Mononuclear cell (primary cell): ENCODE measurements around the gene EXOG. TPM values are rescaled to one million over a fixed set of nuclear protein-coding genes. Genes with fewer than 3 reads are reported as not detected.
A peak's percentile ranks its signal among the peaks of the same experiment; 100 is the strongest.

Experiments used
- H3K27me3 ChIP-seq: 2 replicates; pipeline ENCODE4 v1.6.0; 2011; ENCODE audit warnings: low read length, control low read depth; ENCODE audit not compliant: insufficient read depth
- H3K4me1 ChIP-seq: 2 replicates; pipeline ENCODE4 v1.5.1; 2011; ENCODE audit warnings: mild to moderate bottlenecking, low read length, control low read depth; ENCODE audit not compliant: insufficient read depth
- H3K4me3 ChIP-seq: 2 replicates; pipeline ENCODE4 v1.5.1; 2011; ENCODE audit warnings: mild to moderate bottlenecking, low read length, moderate library complexity
- H3K9me3 ChIP-seq: 2 replicates; pipeline ENCODE4 v1.5.1; 2011; ENCODE audit warnings: low read depth, mild to moderate bottlenecking, control low read depth, low read length
- total RNA-seq: library from RNA; depleted of rRNA; stranded (reverse); fragments of >200 nt; gene quantifications from one replicate; pipeline ENCODE4 v1.2.3, GENCODE V29; 2012

EXOG gene
- total RNA-seq, 1 donor = 13.3 TPM

DNA sequence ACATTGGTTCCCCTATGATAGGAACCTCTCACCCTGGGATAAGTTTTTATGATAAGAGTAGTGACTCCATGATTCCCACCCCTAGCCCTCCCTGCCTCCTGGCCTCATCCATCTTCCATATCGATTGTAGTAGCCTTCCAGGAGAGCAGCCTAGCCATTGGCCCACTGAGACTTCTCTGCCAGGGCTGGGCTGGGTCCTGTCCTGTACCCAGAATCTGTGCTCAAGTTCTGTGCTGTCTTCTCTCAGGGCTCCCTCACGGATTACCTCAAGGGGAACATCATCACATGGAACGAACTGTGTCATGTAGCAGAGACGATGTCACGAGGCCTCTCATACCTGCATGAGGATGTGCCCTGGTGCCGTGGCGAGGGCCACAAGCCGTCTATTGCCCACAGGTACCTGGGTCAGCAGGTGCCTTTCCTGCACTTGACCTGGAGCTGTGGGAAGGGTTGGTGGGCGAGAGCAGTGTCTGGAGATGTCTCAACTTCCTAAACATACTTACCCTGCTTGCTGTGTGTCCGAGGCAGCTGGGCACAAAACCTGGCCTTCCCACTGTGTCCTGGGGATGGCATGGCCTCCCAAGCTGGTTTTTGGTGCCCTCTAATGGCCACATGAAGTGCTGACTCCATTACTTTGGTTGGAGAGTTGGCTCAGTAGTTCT lies 16.6 kb upstream of the EXOG start:
- Histone ChIP-seq H3K4me3 (no peak overlapping the region), H3K9me3 (no peaks in the 10 kb centered on the region), H3K27me3 (no peaks in the 10 kb centered on the region), H3K4me1 (no peaks in the 10 kb centered on the region)

- H3K9me3 ChIP-seq = no peaks in the 10 kb centered on the region
Measured at GRCh38 chr3:38480093-38480445, 16.1 kb upstream of the EXOG start.

GRCh38 chr3:38480930-38481329 lies 15.2 kb upstream of the EXOG start:
- Histone ChIP-seq H3K4me1 (no peaks in the 10 kb centered on the region), H3K9me3 (no peaks in the 10 kb centered on the region), H3K27me3 (no peaks in the 10 kb centered on the region)

More at GRCh38 chr3:38480093-38480445, 16.1 kb upstream of the EXOG start:
- H3K27me3 ChIP-seq = no peaks in the 10 kb centered on the region
- no peaks in the 10 kb centered on the region for H3K4me1 ChIP-seq
- no peak overlapping the region for H3K4me3 ChIP-seq

DNA sequence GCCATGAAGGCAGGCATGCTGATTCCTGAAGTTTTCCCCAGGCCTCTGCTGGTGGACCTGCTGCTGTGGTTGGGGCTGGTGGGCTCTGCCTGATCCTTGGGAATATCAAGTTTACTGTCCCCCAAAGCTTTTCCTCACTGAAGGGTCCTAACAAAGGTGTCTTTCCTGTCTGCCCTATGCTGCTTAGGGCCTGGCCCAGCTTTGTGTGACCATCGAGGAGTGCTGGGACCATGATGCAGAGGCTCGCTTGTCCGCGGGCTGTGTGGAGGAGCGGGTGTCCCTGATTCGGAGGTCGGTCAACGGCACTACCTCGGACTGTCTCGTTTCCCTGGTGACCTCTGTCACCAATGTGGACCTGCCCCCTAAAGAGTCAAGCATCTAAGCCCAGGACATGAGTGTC lies 13.2 kb upstream of the EXOG start:
- no peak overlapping the region for H3K4me3 ChIP-seq
- H3K27me3 ChIP-seq = no peaks in the 10 kb centered on the region
- H3K9me3 ChIP-seq = no peaks in the 10 kb centered on the region
- no peaks in the 10 kb centered on the region for H3K4me1 ChIP-seq

More at GRCh38 chr3:38480930-38481329, 15.2 kb upstream of the EXOG start:
- H3K4me3 ChIP-seq = no peak overlapping the region

DNA sequence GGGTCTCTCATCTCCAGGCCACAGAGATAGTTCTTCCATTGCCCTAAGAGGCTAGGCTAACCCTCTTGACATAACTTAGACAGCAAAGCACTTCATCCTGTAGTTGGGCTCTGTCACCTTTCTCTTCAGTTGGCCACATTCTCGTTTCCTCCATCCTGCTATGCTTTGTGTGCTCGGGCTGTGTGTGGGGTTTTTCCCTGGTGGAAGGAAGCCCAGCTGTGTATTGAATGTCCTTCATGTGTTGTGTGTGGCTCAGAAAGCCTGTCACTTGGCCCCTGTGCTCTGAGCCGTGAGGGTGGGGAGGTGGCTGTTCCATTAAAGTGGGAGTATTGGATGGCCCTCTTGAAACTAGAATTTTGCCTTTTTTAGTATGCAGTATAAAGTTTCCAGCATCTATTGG lies 8.8 kb upstream of the EXOG start:
- H3K4me3 ChIP-seq = no peak overlapping the region
- no peaks in the 10 kb centered on the region for H3K27me3 ChIP-seq
- no peaks in the 10 kb centered on the region for H3K4me1 ChIP-seq
- H3K9me3 ChIP-seq = no peaks in the 10 kb centered on the region

DNA sequence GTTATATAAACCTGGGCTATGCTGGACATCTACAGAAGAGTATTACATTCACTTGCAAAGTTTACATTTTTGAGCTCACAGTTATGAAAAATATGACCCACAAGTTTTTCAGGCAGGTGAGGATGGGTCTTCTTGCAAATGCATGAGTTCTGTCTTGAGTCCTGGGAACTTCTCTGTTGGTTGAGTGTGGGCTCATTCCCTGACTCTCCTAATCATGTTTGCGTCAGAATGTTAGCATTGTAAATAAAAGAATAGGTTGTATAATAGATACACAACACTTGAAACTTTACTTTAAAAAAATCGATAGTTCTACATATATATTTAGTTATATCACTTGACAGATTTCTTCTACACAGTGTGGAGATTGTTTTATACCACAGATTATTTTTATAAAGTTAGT lies 7.2 kb upstream of the EXOG start:
- Histone ChIP-seq H3K27me3 (no peaks in the 10 kb centered on the region), H3K4me1 (no peaks in the 10 kb centered on the region), H3K4me3 (no peak overlapping the region), H3K9me3 (no peaks in the 10 kb centered on the region)

GRCh38 chr3:38489766-38490165 lies 6.4 kb upstream of the EXOG start:
- H3K4me3 ChIP-seq = no peak overlapping the region
- no peaks in the 10 kb centered on the region for H3K27me3 ChIP-seq
- H3K4me1 ChIP-seq = no peaks in the 10 kb centered on the region
- no peaks in the 10 kb centered on the region for H3K9me3 ChIP-seq

- no peak overlapping the region for H3K4me3 ChIP-seq
- no peaks in the 10 kb centered on the region for H3K9me3 ChIP-seq
- H3K4me1 ChIP-seq = no peaks in the 10 kb centered on the region
- H3K27me3 ChIP-seq = no peaks in the 10 kb centered on the region
Measured at GRCh38 chr3:38490281-38491030, 5.7 kb upstream of the EXOG start.

GRCh38 chr3:38491215-38491614 lies 4.9 kb upstream of the EXOG start:
- no peaks in the 10 kb centered on the region for H3K27me3 ChIP-seq
- H3K9me3 ChIP-seq = no peaks in the 10 kb centered on the region
- H3K4me1 ChIP-seq = no peaks in the 10 kb centered on the region
- no peak overlapping the region for H3K4me3 ChIP-seq

DNA sequence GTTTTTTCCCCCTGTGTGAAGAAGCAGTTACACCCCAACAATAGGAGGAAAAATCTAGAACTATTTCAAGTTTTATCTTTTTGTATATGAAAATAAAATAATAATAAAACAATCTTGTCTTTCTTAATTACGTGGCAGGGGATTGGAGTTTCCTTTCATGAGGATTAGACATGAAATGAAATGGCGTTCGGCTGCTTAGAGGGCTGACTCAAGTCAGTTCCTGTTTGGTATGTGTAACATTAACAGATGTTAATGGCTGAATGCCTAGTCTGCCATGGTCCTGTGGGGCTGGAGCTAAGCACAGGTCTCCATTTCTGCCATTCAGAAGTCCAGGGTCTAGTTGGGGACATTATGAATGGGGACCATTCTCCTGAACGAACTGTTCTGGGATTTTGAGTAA lies 3.1 kb upstream of the EXOG start:
- Histone ChIP-seq H3K4me1 (peaks cover 6% of the 10 kb centered on the region), H3K9me3 (no peaks in the 10 kb centered on the region), H3K27me3 (no peaks in the 10 kb centered on the region), H3K4me3 (no peak overlapping the region)

DNA sequence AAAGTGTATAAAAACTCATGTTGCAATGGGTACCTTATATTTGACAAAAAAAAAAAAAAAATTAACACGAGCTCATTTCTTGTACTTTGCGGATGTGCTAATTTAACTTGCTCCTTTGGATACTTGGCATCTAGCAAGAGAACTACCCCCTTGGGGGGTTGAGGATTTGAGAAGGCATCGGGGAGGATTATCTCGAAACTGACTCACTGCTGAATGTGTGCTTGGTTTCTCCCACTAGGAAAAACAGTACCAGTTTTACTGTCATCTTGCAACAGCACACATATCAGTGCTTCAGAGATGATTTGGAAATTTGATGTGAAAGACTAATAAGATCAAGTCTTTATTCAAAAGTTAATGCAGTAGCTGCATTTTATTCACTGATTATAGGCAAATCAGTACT lies 891 bp downstream of the EXOG start:
- H3K4me3 ChIP-seq = peak overlapping the region; percentile 84
- no peaks in the 10 kb centered on the region for H3K9me3 ChIP-seq
- peaks cover 6% of the 10 kb centered on the region for H3K4me1 ChIP-seq
- H3K27me3 ChIP-seq = no peaks in the 10 kb centered on the region

DNA sequence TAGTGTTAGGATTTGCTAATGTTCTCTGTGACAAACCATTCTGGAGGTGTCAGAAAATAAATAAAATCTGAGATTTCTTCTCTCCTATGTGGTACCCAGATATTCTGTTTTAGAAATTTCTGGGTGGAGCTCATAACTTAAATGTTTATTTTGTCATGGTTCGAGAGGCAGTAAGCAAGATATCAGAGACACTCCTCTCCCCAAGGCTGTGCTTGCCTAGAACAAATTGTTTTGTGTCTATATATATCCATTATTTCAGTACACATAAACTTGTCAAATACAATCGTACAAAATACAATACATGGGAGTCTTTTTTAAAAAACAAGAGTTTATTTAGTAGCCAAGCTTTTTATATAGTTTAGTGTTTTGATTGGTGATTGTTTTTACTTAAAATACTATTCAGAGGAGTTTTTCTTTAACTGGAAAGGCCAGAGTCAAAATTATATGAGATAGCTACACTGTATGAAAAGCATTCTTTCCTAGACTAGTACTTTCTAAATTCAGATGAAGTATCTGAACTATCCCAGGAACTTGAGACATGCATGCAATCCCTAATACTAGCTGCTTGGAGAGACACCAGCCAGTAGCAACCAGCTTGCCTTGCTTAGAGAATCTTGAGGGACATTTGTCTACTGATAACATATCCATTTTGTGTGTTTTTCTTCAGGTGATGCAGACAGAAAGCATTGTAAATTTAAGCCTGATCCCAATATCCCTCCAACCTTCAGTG lies 4.7 kb downstream of the EXOG start:
- peaks cover 6% of the 10 kb centered on the region for H3K4me1 ChIP-seq
- H3K27me3 ChIP-seq = no peaks in the 10 kb centered on the region
- no peak overlapping the region for H3K4me3 ChIP-seq
- H3K9me3 ChIP-seq = no peaks in the 10 kb centered on the region

- no peak overlapping the region for H3K4me3 ChIP-seq
- H3K27me3 ChIP-seq = no peaks in the 10 kb centered on the region
- H3K4me1 ChIP-seq = no peaks in the 10 kb centered on the region
- H3K9me3 ChIP-seq = no peaks in the 10 kb centered on the region
Measured at GRCh38 chr3:38507120-38507519, 11.0 kb downstream of the EXOG start.

- Histone ChIP-seq H3K9me3 (no peaks in the 10 kb centered on the region), H3K27me3 (no peaks in the 10 kb centered on the region), H3K4me3 (no peak overlapping the region), H3K4me1 (no peaks in the 10 kb centered on the region)
Measured at GRCh38 chr3:38509732-38510131, 13.6 kb downstream of the EXOG start.

- no peaks in the 10 kb centered on the region for H3K9me3 ChIP-seq
- no peaks in the 10 kb centered on the region for H3K4me1 ChIP-seq
- no peak overlapping the region for H3K4me3 ChIP-seq
- no peaks in the 10 kb centered on the region for H3K27me3 ChIP-seq
Measured at GRCh38 chr3:38510631-38511030, 14.5 kb downstream of the EXOG start.
